Stimulated activated naive CD8-positive, alpha-beta T cell treated with anti-CD3 and anti-CD28 coated beads, Interleukin-15, amount 100 ng/mL, for 72 hours (primary cell): ENCODE data around the gene LAPTM5.

Source experiments
- ATAC-seq: fragments of 150-1000 bp; cut with Tn5 transposase; 2 replicates; pipeline ENCODE4 v1.10.0; 2021; ENCODE audit warnings: mild to moderate bottlenecking, moderate library complexity
- DNase-seq, 2 donors: peaks; one replicate each; pipeline ENCODE4 v3.0.0; 2021 to 2022
- H3K27ac Mint-ChIP-seq, 2 donors: one replicate each; pipeline ENCODE4 v1.8.0; 2022; ENCODE audit warnings: mild to moderate bottlenecking in 2 of 2, mixed read lengths in 2 of 2, moderate library complexity in 2 of 2
- H3K27me3 Mint-ChIP-seq: one replicate; pipeline ENCODE4 v1.8.0; 2022; ENCODE audit warnings: mixed read lengths
- H3K4me1 Mint-ChIP-seq: one replicate; pipeline ENCODE4 v1.8.0; 2022; ENCODE audit warnings: mild to moderate bottlenecking, mixed read lengths
- H3K4me3 Mint-ChIP-seq, 2 donors: one replicate each; pipeline ENCODE4 v1.8.0; 2022; ENCODE audit warnings: mild to moderate bottlenecking in 2 of 2, mixed read lengths in 2 of 2, moderate library complexity in 1 of 2
- H3K9me3 Mint-ChIP-seq, 2 donors: one replicate each; pipeline ENCODE4 v1.8.0; 2022; ENCODE audit warnings: mixed read lengths in 2 of 2

Gene LAPTM5

GRCh38 chr1:30700528-30701257 is 56.9 kb downstream of the LAPTM5 start:
- H3K4me3 Mint-ChIP-seq = no peak overlapping the region
- H3K27ac Mint-ChIP-seq = no peak overlapping the region
- no peak for ATAC-seq

GRCh38 chr1:30699762-30700161 is 57.8 kb downstream of the LAPTM5 start:
- Mint-ChIP-seq H3K4me3 (no peak overlapping the region), H3K9me3 (no peaks in the 10 kb centered on the region), H3K4me1 (no peaks in the 10 kb centered on the region), H3K27me3 (no peaks in the 10 kb centered on the region), H3K27ac (no peak overlapping the region)
- no peak for ATAC-seq
- DNase-seq = no peak

More at GRCh38 chr1:30700528-30701257, 56.9 kb downstream of the LAPTM5 start:
- Mint-ChIP-seq H3K4me1 (no peaks in the 10 kb centered on the region), H3K9me3 (no peaks in the 10 kb centered on the region), H3K27me3 (no peaks in the 10 kb centered on the region)
- DNase-seq = no peak

GRCh38 chr1:30698401-30698981 is 59.1 kb downstream of the LAPTM5 start:
- Mint-ChIP-seq H3K4me3 (no peak overlapping the region), H3K27ac (no peak overlapping the region), H3K4me1 (no peaks in the 10 kb centered on the region), H3K9me3 (no peaks in the 10 kb centered on the region), H3K27me3 (no peaks in the 10 kb centered on the region)
- DNase-seq = peak in 1 of 2 donors; percentile 6
- no peak for ATAC-seq

GRCh38 chr1:30697571-30698376 is 59.8 kb downstream of the LAPTM5 start:
- H3K27ac Mint-ChIP-seq = no peak overlapping the region
- no peak overlapping the region for H3K4me3 Mint-ChIP-seq
- no peaks in the 10 kb centered on the region for H3K9me3 Mint-ChIP-seq
- H3K27me3 Mint-ChIP-seq = no peaks in the 10 kb centered on the region
- ATAC-seq (no peak), DNase-seq (peak in 1 of 2 donors; percentile 7)
- peaks cover 5% of the 10 kb centered on the region for H3K4me1 Mint-ChIP-seq

- ATAC-seq = no peak
- Mint-ChIP-seq H3K27me3 (peaks cover 6% of the 10 kb centered on the region), H3K4me3 (no peak overlapping the region), H3K4me1 (peaks cover 11% of the 10 kb centered on the region), H3K9me3 (no peaks in the 10 kb centered on the region), H3K27ac (no peak overlapping the region)
- peak in 1 of 2 donors; percentile 6 for DNase-seq
Measured at GRCh38 chr1:30696831-30697230, 60.7 kb downstream of the LAPTM5 start.

GRCh38 chr1:30695439-30695841 is 62.1 kb downstream of the LAPTM5 start:
- H3K27ac Mint-ChIP-seq = peak overlapping the region in 1 of 2 donors; percentile 28
- no peaks in the 10 kb centered on the region for H3K9me3 Mint-ChIP-seq
- H3K4me3 Mint-ChIP-seq = no peak overlapping the region
- H3K4me1 Mint-ChIP-seq = peaks cover 11% of the 10 kb centered on the region
- peaks cover 8% of the 10 kb centered on the region for H3K27me3 Mint-ChIP-seq
- no peak for DNase-seq
- no peak for ATAC-seq

GRCh38 chr1:30694280-30695175 is 63.0 kb downstream of the LAPTM5 start:
- Mint-ChIP-seq H3K9me3 (no peaks in the 10 kb centered on the region), H3K27me3 (peaks cover 8% of the 10 kb centered on the region), H3K4me1 (peaks cover 11% of the 10 kb centered on the region), H3K4me3 (no peak overlapping the region), H3K27ac (no peak overlapping the region)
- ATAC-seq = no peak
- no peak for DNase-seq

- Mint-ChIP-seq H3K4me3 (no peak overlapping the region), H3K27me3 (peaks cover 8% of the 10 kb centered on the region), H3K4me1 (peaks cover 11% of the 10 kb centered on the region), H3K27ac (no peak overlapping the region), H3K9me3 (no peaks in the 10 kb centered on the region)
- DNase-seq (peak in 1 of 2 donors; percentile 3), ATAC-seq (no peak)
Measured at GRCh38 chr1:30693822-30694221, 63.8 kb downstream of the LAPTM5 start.

- ATAC-seq (no peak), DNase-seq (no peak)
- H3K4me3 Mint-ChIP-seq = no peak overlapping the region
- H3K4me1 Mint-ChIP-seq = peaks cover 11% of the 10 kb centered on the region
- H3K27me3 Mint-ChIP-seq = peaks cover 8% of the 10 kb centered on the region
- H3K9me3 Mint-ChIP-seq = no peaks in the 10 kb centered on the region
- H3K27ac Mint-ChIP-seq = peak overlapping the region in 1 of 2 donors; percentile 7
Measured at GRCh38 chr1:30693366-30693765, 64.2 kb downstream of the LAPTM5 start.

GRCh38 chr1:30692948-30693301 is 64.6 kb downstream of the LAPTM5 start:
- DNase-seq (no peak), ATAC-seq (no peak)
- Mint-ChIP-seq H3K27me3 (peaks cover 8% of the 10 kb centered on the region), H3K9me3 (no peaks in the 10 kb centered on the region), H3K27ac (no peak overlapping the region), H3K4me3 (no peak overlapping the region), H3K4me1 (peaks cover 11% of the 10 kb centered on the region)

- Mint-ChIP-seq H3K27me3 (peaks cover 14% of the 10 kb centered on the region), H3K4me1 (peaks cover 11% of the 10 kb centered on the region), H3K4me3 (no peak overlapping the region), H3K27ac (peak overlapping the region in 1 of 2 donors; percentile 15), H3K9me3 (no peaks in the 10 kb centered on the region)
- no peak for ATAC-seq
- DNase-seq = no peak
Measured at GRCh38 chr1:30692201-30692947, 65.2 kb downstream of the LAPTM5 start.

GRCh38 chr1:30691480-30691879 is 66.1 kb downstream of the LAPTM5 start:
- no peak for ATAC-seq
- no peaks in the 10 kb centered on the region for H3K9me3 Mint-ChIP-seq
- DNase-seq = no peak
- peaks cover 11% of the 10 kb centered on the region for H3K4me1 Mint-ChIP-seq
- no peak overlapping the region for H3K4me3 Mint-ChIP-seq
- peaks cover 23% of the 10 kb centered on the region for H3K27me3 Mint-ChIP-seq
- H3K27ac Mint-ChIP-seq = no peak overlapping the region

GRCh38 chr1:30689901-30690645 is 67.5 kb downstream of the LAPTM5 start:
- DNase-seq (no peak), ATAC-seq (no peak)
- no peak overlapping the region for H3K4me3 Mint-ChIP-seq
- H3K4me1 Mint-ChIP-seq = peaks cover 18% of the 10 kb centered on the region
- H3K9me3 Mint-ChIP-seq = no peaks in the 10 kb centered on the region
- H3K27me3 Mint-ChIP-seq = peaks cover 37% of the 10 kb centered on the region
- no peak overlapping the region for H3K27ac Mint-ChIP-seq
